ENCODE measurements around the gene SULT1C4. TPM values are rescaled to one million over a fixed set of nuclear protein-coding genes. Genes with fewer than 3 reads are reported as not detected.

The SULT1C4 gene
- total RNA-seq, 1 donor from 2014 or later, result 8.0 TPM

- no peak overlapping the region for H3K27ac Mint-ChIP-seq (ENCODE audit: unreplicated experiment)
- no peak for DNase-seq (ENCODE audit: low read depth, low spot score)
- no peaks in the 10 kb centered on the region for H3K27me3 Mint-ChIP-seq (ENCODE audit: low read depth)
- H3K4me3 Mint-ChIP-seq, result no peak overlapping the region
- H3K4me1 Mint-ChIP-seq, result peaks cover 6% of the 10 kb centered on the region
- TF ChIP-seq, protein P1, sequence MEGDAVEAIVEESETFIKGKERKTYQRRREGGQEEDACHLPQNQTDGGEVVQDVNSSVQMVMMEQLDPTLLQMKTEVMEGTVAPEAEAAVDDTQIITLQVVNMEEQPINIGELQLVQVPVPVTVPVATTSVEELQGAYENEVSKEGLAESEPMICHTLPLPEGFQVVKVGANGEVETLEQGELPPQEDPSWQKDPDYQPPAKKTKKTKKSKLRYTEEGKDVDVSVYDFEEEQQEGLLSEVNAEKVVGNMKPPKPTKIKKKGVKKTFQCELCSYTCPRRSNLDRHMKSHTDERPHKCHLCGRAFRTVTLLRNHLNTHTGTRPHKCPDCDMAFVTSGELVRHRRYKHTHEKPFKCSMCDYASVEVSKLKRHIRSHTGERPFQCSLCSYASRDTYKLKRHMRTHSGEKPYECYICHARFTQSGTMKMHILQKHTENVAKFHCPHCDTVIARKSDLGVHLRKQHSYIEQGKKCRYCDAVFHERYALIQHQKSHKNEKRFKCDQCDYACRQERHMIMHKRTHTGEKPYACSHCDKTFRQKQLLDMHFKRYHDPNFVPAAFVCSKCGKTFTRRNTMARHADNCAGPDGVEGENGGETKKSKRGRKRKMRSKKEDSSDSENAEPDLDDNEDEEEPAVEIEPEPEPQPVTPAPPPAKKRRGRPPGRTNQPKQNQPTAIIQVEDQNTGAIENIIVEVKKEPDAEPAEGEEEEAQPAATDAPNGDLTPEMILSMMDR (conservative IDR thresholded peaks at IDR 0.05), result no peak
- no peaks in the 10 kb centered on the region for H3K36me3 Mint-ChIP-seq (ENCODE audit: low read depth)
- peaks cover 10% of the 10 kb centered on the region for H3K9me3 Mint-ChIP-seq
These were observed 13.0 kb upstream of the SULT1C4 start for GRCh38 chr2:108364676-108365297.

- Mint-ChIP-seq H3K9me3 (peaks cover 10% of the 10 kb centered on the region), H3K27ac (ENCODE audit: unreplicated experiment) (no peak overlapping the region), H3K4me1 (peaks cover 6% of the 10 kb centered on the region), H3K4me3 (no peak overlapping the region), H3K36me3 (ENCODE audit: low read depth) (no peaks in the 10 kb centered on the region), H3K27me3 (ENCODE audit: low read depth) (no peaks in the 10 kb centered on the region)
- no peak for DNase-seq (ENCODE audit: low read depth, low spot score)
- TF ChIP-seq, protein P1 (conservative IDR thresholded peaks at IDR 0.05), result no peak
These were observed 12.1 kb upstream of the SULT1C4 start for GRCh38 chr2:108365656-108366055.

DNA sequence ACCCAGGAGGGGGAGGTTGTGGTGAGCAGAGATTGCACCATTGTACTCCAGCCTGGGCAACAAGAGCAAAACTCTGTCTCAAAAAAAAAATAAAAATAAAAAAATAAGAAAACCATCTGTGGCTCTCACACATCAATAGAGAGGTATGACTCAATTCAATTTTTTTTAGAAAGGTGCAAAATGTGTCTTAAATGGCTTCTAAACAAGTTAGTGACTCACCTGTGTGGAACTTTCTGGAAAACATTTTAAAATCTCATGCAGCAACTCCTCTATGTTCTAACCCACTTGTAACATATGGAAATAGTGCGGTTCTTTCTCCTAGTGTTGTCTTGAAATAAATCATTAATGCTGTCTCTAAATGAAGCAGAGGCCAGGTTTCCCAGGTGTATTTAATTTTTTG is 10.7 kb upstream of the SULT1C4 start:
- TF ChIP-seq, protein P1 (conservative IDR thresholded peaks at IDR 0.05), result no peak
- Mint-ChIP-seq H3K4me3 (no peak overlapping the region), H3K36me3 (ENCODE audit: low read depth) (no peaks in the 10 kb centered on the region), H3K27ac (ENCODE audit: unreplicated experiment) (no peak overlapping the region), H3K27me3 (ENCODE audit: low read depth) (no peaks in the 10 kb centered on the region), H3K9me3 (peaks cover 7% of the 10 kb centered on the region), H3K4me1 (peaks cover 6% of the 10 kb centered on the region)
- no peak for DNase-seq (ENCODE audit: low read depth, low spot score)

DNA sequence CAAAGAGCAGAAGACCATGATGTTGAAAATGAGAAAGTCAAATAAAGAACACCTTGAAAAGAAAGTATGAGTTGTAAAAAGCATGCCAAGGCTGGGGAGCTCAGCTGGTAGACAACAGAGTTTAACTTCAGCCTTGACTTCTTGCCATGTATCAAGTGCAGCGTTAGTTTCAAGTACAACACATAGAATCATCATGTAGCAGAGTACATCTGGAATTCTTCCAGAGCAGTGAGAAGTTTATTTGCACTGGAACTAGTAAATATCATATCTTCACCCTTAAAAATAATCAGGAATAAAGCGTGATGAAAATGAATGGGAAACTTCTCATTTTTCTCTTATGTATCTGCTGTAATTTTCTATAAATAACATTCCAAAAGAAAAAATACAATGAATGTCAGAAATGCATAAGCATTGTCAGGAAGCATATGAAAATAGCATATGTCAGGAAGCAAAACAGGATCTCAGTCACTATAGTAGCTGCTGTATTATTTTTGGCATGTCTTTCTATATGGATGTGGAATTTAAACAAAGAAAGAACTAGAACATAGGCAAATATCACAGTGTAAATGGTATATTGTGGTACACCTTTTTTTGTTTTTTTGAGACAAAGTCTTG is 10.1 kb upstream of the SULT1C4 start:
- Mint-ChIP-seq H3K36me3 (ENCODE audit: low read depth) (no peaks in the 10 kb centered on the region), H3K9me3 (peaks cover 7% of the 10 kb centered on the region), H3K4me1 (peaks cover 6% of the 10 kb centered on the region), H3K4me3 (no peak overlapping the region), H3K27me3 (ENCODE audit: low read depth) (no peaks in the 10 kb centered on the region), H3K27ac (ENCODE audit: unreplicated experiment) (no peak overlapping the region)
- TF ChIP-seq, protein P1 (conservative IDR thresholded peaks at IDR 0.05), result no peak
- DNase-seq (ENCODE audit: low read depth, low spot score), result no peak

DNA sequence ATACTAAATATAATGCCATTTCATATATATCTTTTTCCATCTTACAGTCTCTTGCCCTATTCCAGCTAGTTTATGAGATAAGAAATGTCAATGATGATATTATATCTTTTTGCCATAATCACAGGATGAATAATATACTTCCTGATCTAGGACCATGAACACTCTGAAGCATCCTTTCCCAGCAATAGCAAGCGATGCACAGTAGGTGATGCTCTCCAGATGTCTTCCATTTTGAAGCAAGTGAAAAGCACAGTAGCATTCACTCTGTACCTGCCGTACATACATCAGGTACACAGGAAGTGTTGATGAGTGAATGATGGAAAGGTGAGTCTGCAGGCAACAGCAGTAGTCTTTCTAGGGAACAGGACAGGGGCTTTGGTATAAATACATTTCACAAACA is 8.6 kb upstream of the SULT1C4 start:
- H3K9me3 Mint-ChIP-seq, result peaks cover 7% of the 10 kb centered on the region
- H3K4me3 Mint-ChIP-seq, result no peak overlapping the region
- H3K36me3 Mint-ChIP-seq (ENCODE audit: low read depth), result no peaks in the 10 kb centered on the region
- H3K4me1 Mint-ChIP-seq, result no peaks in the 10 kb centered on the region
- TF ChIP-seq, protein P1 (conservative IDR thresholded peaks at IDR 0.05), result no peak
- no peak for DNase-seq (ENCODE audit: low read depth, low spot score)
- no peak overlapping the region for H3K27ac Mint-ChIP-seq (ENCODE audit: unreplicated experiment)
- no peaks in the 10 kb centered on the region for H3K27me3 Mint-ChIP-seq (ENCODE audit: low read depth)

All from neural crest cell (in vitro differentiated cells).